Transverse colon (tissue), 4 donors: ENCODE data around the gene SLC16A3. TPM values are rescaled to one million over a fixed set of nuclear protein-coding genes. Genes with fewer than 3 reads are reported as not detected.

ENCODE experiments used
- DNase-seq: peaks from one replicate; pipeline ENCODE4 v3.0.0-alpha.2; 2019
- H3K27ac ChIP-seq, 4 donors: fragments of 200-600 bp; sonication (generic); 2 replicates each; pipeline ENCODE4 v1.5.1; 2016 to 2018; ENCODE audit warnings: inconsistent platforms in 4 of 4
- H3K27me3 ChIP-seq: fragments of 200-600 bp; sonication (generic); 2 replicates; pipeline ENCODE4 v1.5.1; 2017; ENCODE audit warnings: inconsistent platforms
- H3K36me3 ChIP-seq, 4 donors: fragments of 200-600 bp; sonication (generic); 2 replicates each; pipeline ENCODE4 v1.5.1; 2017 to 2019; ENCODE audit warnings: inconsistent platforms in 4 of 4
- H3K4me1 ChIP-seq, 4 donors: fragments of 200-600 bp; sonication (generic); 2 replicates each; pipeline ENCODE4 v1.5.1; 2017 to 2020; ENCODE audit warnings: inconsistent platforms in 4 of 4
- H3K4me3 ChIP-seq, 4 donors: fragments of 200-600 bp; sonication (generic); 1 replicate in 1 of 4; 2 replicates in 3 of 4; pipeline versions ENCODE4 v1.5.1 to v1.6.1; 2017 to 2019; ENCODE audit warnings: inconsistent platforms in 4 of 4
- H3K9me3 ChIP-seq, 2 donors: fragments of 200-600 bp; sonication (generic); 2 replicates each; pipeline ENCODE4 v1.5.1; 2017 to 2019; ENCODE audit warnings: inconsistent platforms in 2 of 2
- CTCF ChIP-seq, 5 experiments: fragments of 200-600 bp in 3 of 5; fragments of 450-650 bp in 2 of 5; sonication (generic) in 3 of 5; IDR thresholded peaks; 1 replicate in 2 of 5; 2 replicates in 3 of 5; pipeline ENCODE4 v1.5.1; 2016 to 2017; ENCODE audit warnings: antibody characterized with exemption in 5 of 5, inconsistent platforms in 3 of 5, mild to moderate bottlenecking in 2 of 5, moderate library complexity in 1 of 5
- EP300 ChIP-seq: sonication (generic); formaldehyde crosslinking; IDR thresholded peaks from one replicate; pipeline ENCODE4 v1.6.1; 2017; ENCODE audit warnings: antibody characterized with exemption, low read depth
- POLR2A ChIP-seq: fragments of 450-650 bp; IDR thresholded peaks from one replicate; pipeline ENCODE4 v1.6.1; 2016; ENCODE audit warnings: antibody characterized with exemption, mild to moderate bottlenecking, moderate library complexity
- POLR2AphosphoS5 ChIP-seq, 3 donors: sonication (generic); formaldehyde crosslinking; IDR thresholded peaks; one replicate each; pipeline ENCODE4 v1.6.1; 2016; ENCODE audit warnings: antibody characterized with exemption in 3 of 3
- WGBS, 2 donors: methylation state at CpG; one replicate each; pipeline ENCODE4 v1.1.5; 2018; ENCODE audit warnings: low coverage in 1 of 2; 5-methylcytosine and 5-hydroxymethylcytosine counted together
- in situ Hi-C, 4 donors: fragments of 200-750 bp; cut with MboI; loops; one replicate each; pipeline versions ENCODE4 v1.15.0 to v1.15.1; 2017; ENCODE audit warnings: low sequenced_read_pairs in 3 of 4, low pct_ligation_motif_present in 1 of 4, low pct_unique_long_range_greater_than_20kb in 1 of 4
- intact Hi-C: fragments of 100-400 bp; cut with DNase I; formaldehyde crosslinking; loops from one replicate; pipeline ENCODE4 v1.15.1; 2023; ENCODE audit warnings: low total_unique reads
- total RNA-seq, 4 donors: library from RNA; depleted of rRNA; stranded (reverse); fragments of >200 nt; gene quantifications; one replicate each; pipeline ENCODE4 v1.1.0, GENCODE V29; 2016

The SLC16A3 gene
- total RNA-seq, 4 donors from 2014 or later, result 11.5 to 105 (median 48.9) TPM

- Histone ChIP-seq H3K27ac (no peak overlapping the region), H3K27me3 (no peaks in the 10 kb centered on the region), H3K36me3 (peaks cover 0 to 11% (median 5%) of the 10 kb centered on the region in 4 donors), H3K4me3 (no peak overlapping the region), H3K4me1 (no peaks in the 10 kb centered on the region), H3K9me3 (no peaks in the 10 kb centered on the region)
- WGBS, 2 donors, result 92 to 100% methylated on average over 1 to 5 of the region's 5 CpGs
- TF ChIP-seq EP300, result no peak
- no peak for TF ChIP-seq CTCF (IDR thresholded peaks at IDR 0.05)
- TF ChIP-seq POLR2AphosphoS5 (IDR thresholded peaks at IDR 0.05), result no peak
- TF ChIP-seq POLR2A, result no peak
- no peak for DNase-seq
- in situ Hi-C loops, result no loop called here
- intact Hi-C loops, result no loop called here
These were observed 44.1 kb upstream of the SLC16A3 start for GRCh38 chr17:82184761-82185160.

DNA sequence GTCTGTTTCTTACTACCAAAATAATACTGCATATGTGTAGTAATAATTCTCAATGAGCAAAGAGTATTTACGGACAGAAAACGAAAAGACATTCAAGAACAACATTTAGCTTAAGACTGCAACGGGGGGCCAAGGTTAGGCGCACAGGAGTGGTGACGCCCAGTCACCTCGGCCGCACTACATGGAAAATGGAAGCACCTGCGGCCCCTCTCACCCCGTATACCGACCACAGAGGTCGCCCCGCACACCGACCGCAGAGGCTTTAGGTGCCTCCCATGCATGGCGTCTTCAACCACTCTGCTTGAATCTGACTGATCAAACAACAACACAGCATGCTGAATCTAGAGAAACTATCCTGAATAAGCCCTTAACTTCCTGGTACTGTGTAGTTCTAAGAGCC is 42.6 kb upstream of the SLC16A3 start:
- H3K27ac ChIP-seq, result no peak overlapping the region
- no peak overlapping the region for H3K4me3 ChIP-seq
- H3K9me3 ChIP-seq, result no peaks in the 10 kb centered on the region
- no peaks in the 10 kb centered on the region for H3K27me3 ChIP-seq
- H3K4me1 ChIP-seq, result no peaks in the 10 kb centered on the region
- H3K36me3 ChIP-seq, result peaks cover 0 to 11% (median 2%) of the 10 kb centered on the region in 4 donors
- DNase-seq, result no peak
- no peak for TF ChIP-seq POLR2A
- TF ChIP-seq CTCF (IDR thresholded peaks at IDR 0.05), result no peak
- intact Hi-C loops, result no loop called here
- WGBS, 2 donors, result 95 to 96% methylated on average over 6 to 15 of the region's 15 CpGs
- in situ Hi-C loops, result no loop called here

DNA sequence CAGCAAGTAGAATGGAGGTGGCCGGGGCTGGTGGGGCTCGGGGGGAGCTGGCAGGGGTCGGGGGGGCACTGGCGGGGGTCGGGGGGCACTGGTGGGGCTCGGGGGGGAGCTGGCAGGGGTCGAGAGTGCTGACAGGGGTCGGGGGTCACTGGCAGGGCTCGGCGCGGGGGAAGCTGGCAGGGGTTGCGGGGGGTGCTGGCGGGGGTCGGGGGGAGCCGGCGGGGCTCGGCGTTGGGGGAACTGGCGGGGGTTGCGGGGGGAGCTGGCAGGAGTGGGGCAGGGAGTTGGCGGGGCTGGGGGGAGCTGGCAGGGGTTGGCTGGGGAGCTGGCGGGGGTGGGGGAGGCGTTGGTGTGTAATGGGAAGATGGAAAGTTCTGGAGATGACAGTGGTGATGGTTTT is 41.3 kb upstream of the SLC16A3 start:
- H3K27me3 ChIP-seq, result no peaks in the 10 kb centered on the region
- no peak overlapping the region for H3K27ac ChIP-seq
- no peak for TF ChIP-seq CTCF (IDR thresholded peaks at IDR 0.05)
- no peak for TF ChIP-seq POLR2A
- TF ChIP-seq EP300, result no peak
- no peak for TF ChIP-seq POLR2AphosphoS5 (IDR thresholded peaks at IDR 0.05)
- H3K4me1 ChIP-seq, result peaks cover 0 to under 1% (median 0%) of the 10 kb centered on the region in 4 donors
- peaks cover 0 to 11% (median 2%) of the 10 kb centered on the region in 4 donors for H3K36me3 ChIP-seq
- intact Hi-C loops, result no loop called here
- no peak overlapping the region for H3K4me3 ChIP-seq
- 91% methylated on average over 7 of the region's 23 CpGs; no CpG with 5 or more reads in 1 of the 2 donors for WGBS, 2 donors
- H3K9me3 ChIP-seq, result no peaks in the 10 kb centered on the region
- in situ Hi-C loops, result no loop called here
- DNase-seq, result no peak

- H3K36me3 ChIP-seq, result peaks cover 0 to 4% (median 2%) of the 10 kb centered on the region in 4 donors
- in situ Hi-C loops (no loop called here), intact Hi-C loops (no loop called here)
- TF ChIP-seq EP300 (no peak), CTCF (IDR thresholded peaks at IDR 0.05) (no peak), POLR2AphosphoS5 (IDR thresholded peaks at IDR 0.05) (no peak), POLR2A (no peak)
- no peak for DNase-seq
- no peak overlapping the region for H3K4me3 ChIP-seq
- peaks cover 0 to 8% (median 3%) of the 10 kb centered on the region in 4 donors for H3K4me1 ChIP-seq
- 53 to 90% methylated on average over 3 to 26 of the region's 26 CpGs for WGBS, 2 donors
- no peak overlapping the region for H3K27ac ChIP-seq
- H3K27me3 ChIP-seq, result no peaks in the 10 kb centered on the region
- H3K9me3 ChIP-seq, result no peaks in the 10 kb centered on the region
These were observed 40.6 kb upstream of the SLC16A3 start for GRCh38 chr17:82188001-82188961.
